Keratinocyte (primary cell): ENCODE measurements around the gene C16orf96. TPM values are rescaled to one million over a fixed set of nuclear protein-coding genes. Genes with fewer than 3 reads are reported as not detected.
A peak's percentile ranks its signal among the peaks of the same experiment; 100 is the strongest.

Experiments
- DNase-seq: peaks from one replicate; pipeline ENCODE4 v3.0.0-alpha.2; 2011; ENCODE audit warnings: low read depth, missing footprints, low spot score
- FAIRE-seq: peaks from 2 replicates; lab custom pipeline; 2011; peaks lifted over from hg19 to GRCh38; lab: Jason Lieb, UNC
- H2AFZ ChIP-seq: 2 replicates; pipeline ENCODE4 v1.6.0; 2012; ENCODE audit warnings: low read length, control low read depth, inconsistent platforms; ENCODE audit not compliant: control insufficient read depth
- H3K27ac ChIP-seq: 2 replicates; pipeline ENCODE4 v1.5.1; 2011; ENCODE audit warnings: low read length; ENCODE audit not compliant: control insufficient read depth, insufficient read depth
- H3K27me3 ChIP-seq: 3 replicates; pipeline ENCODE4 v1.6.0; 2011; ENCODE audit warnings: low read length; ENCODE audit not compliant: control insufficient read depth, insufficient read depth; ENCODE audit errors: extremely low read depth
- H3K36me3 ChIP-seq, 2 experiments: 2 replicates in 1 of 2; 3 replicates in 1 of 2; pipeline ENCODE4 v1.5.1; 2011; ENCODE audit warnings: low read length in 2 of 2, mild to moderate bottlenecking in 1 of 2; ENCODE audit not compliant: control insufficient read depth in 2 of 2, insufficient read depth in 2 of 2; ENCODE audit errors: extremely low read depth in 1 of 2
- H3K4me1 ChIP-seq: 3 replicates; pipeline ENCODE4 v1.5.1; 2011; ENCODE audit warnings: low read length; ENCODE audit not compliant: control insufficient read depth, insufficient read depth; ENCODE audit errors: extremely low read depth
- H3K4me2 ChIP-seq: 3 replicates; pipeline ENCODE4 v1.6.0; 2011; ENCODE audit warnings: low read depth, low read length; ENCODE audit not compliant: control insufficient read depth, insufficient read depth; ENCODE audit errors: extremely low read depth
- H3K4me3 ChIP-seq, 3 experiments: fragments of 200-600 bp in 1 of 3; sonication (generic) in 1 of 3; 2 replicates in 2 of 3; 3 replicates in 1 of 3; pipeline ENCODE4 v1.5.1; 2011 to 2016; ENCODE audit warnings: low read length in 3 of 3, mild to moderate bottlenecking in 3 of 3, control low read depth in 2 of 3, inconsistent platforms in 1 of 3, low read depth in 1 of 3, mixed read lengths in 1 of 3, mixed run types in 1 of 3, moderate library complexity in 1 of 3; ENCODE audit not compliant: control insufficient read depth in 2 of 3, insufficient read depth in 2 of 3; ENCODE audit errors: extremely low read depth in 1 of 3
- H3K79me2 ChIP-seq: 2 replicates; pipeline ENCODE4 v1.6.0; 2012; ENCODE audit warnings: low read length; ENCODE audit not compliant: control insufficient read depth, insufficient read depth
- H3K9ac ChIP-seq: 3 replicates; pipeline ENCODE4 v1.6.0; 2011; ENCODE audit warnings: low read length; ENCODE audit not compliant: control insufficient read depth, insufficient read depth; ENCODE audit errors: extremely low read depth
- H3K9me1 ChIP-seq: 3 replicates; pipeline ENCODE4 v1.6.0; 2011; ENCODE audit warnings: low read length; ENCODE audit not compliant: control insufficient read depth, insufficient read depth; ENCODE audit errors: extremely low read depth
- H3K9me3 ChIP-seq: 2 replicates; pipeline ENCODE4 v1.5.1; 2012; ENCODE audit warnings: low read depth, low read length; ENCODE audit not compliant: control insufficient read depth
- H4K20me1 ChIP-seq: 3 replicates; pipeline ENCODE4 v1.6.0; 2011; ENCODE audit warnings: low read length; ENCODE audit not compliant: control insufficient read depth, insufficient read depth; ENCODE audit errors: extremely low read depth
- CTCF ChIP-seq, 3 experiments: IDR thresholded peaks in 1 of 3; conservative IDR thresholded peaks in 1 of 3; optimal IDR thresholded peaks in 1 of 3; 2 replicates in 2 of 3; 3 replicates in 1 of 3; pipeline versions ENCODE3 to v1.5.1; 2011; ENCODE audit warnings: low read length in 3 of 3, mild to moderate bottlenecking in 3 of 3, moderate library complexity in 2 of 3, control low read depth in 1 of 3, inconsistent platforms in 1 of 3; ENCODE audit not compliant: insufficient read depth in 2 of 3; ENCODE audit errors: extremely low read depth in 1 of 3
- EZH2 ChIP-seq: IDR thresholded peaks from one replicate; pipeline ENCODE4 v1.6.1; 2012; ENCODE audit warnings: inconsistent platforms, mild to moderate bottlenecking, low read length, moderate library complexity
- dilution Hi-C: fragments of 300-500 bp; cut with MboI; formaldehyde crosslinking; loops from one replicate; pipeline ENCODE4 v1.7.0; 2020; ENCODE audit warnings: low sequenced_read_pairs; ENCODE audit not compliant: extremely low pct_ligation_motif_present
- polyA plus RNA-seq, 5 experiments: library from polyadenylated mRNA; depleted of rRNA in 3 of 5; stranded (reverse) in 3 of 5; stranded (forward) in 1 of 5; unstranded in 1 of 5; fragments of >200 nt; gene quantifications; 1 replicate in 1 of 5; 2 replicates in 3 of 5; 3 replicates in 1 of 5; pipeline versions ENCODE4 v1.2.1 to v1.2.3, GENCODE V29; 2011 to 2012; ENCODE audit warnings: missing spikeins in 2 of 5, low read depth in 1 of 5, low replicate concordance in 1 of 5

Gene C16orf96
- polyA plus RNA-seq, 1 donor (not counting 4 experiments of a cell fraction or from before 2014, with no cell fraction given): not detected

DNA sequence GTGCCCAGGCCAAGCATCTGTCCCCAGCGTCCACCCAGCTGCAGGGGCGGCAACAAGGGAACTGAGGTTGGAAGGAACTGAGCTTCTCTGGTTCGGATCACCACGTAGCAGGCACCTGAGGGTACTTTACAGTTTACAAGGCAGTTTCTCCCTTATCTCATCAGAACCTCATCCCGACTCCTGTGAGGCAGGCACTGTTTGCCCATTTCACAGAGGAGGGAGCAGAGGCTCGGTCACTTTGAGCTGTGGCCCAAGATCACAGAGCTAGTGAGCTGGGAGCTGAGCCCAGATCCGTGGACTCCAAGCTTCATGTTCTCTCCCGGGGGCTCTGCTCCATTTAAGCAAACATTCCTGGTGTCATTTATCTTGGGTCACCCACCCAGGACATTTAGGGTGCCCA, 43.4 kb downstream of the C16orf96 start:
- dilution Hi-C loops: no loop called here
- H2AFZ ChIP-seq: no peak overlapping the region
- H3K4me2 ChIP-seq: no peak overlapping the region
- H3K27ac ChIP-seq: no peak overlapping the region
- no peak for FAIRE-seq
- H3K9me1 ChIP-seq: no peaks in the 10 kb centered on the region
- no peaks in the 10 kb centered on the region for H3K79me2 ChIP-seq
- peaks cover 14% of the 10 kb centered on the region for H3K27me3 ChIP-seq
- H3K4me1 ChIP-seq: peaks cover 14% of the 10 kb centered on the region
- H3K4me3 ChIP-seq: no peak overlapping the region
- no peaks in the 10 kb centered on the region for H4K20me1 ChIP-seq
- no peak for TF ChIP-seq EZH2
- no peak for DNase-seq
- H3K9ac ChIP-seq: no peak overlapping the region
- H3K9me3 ChIP-seq: no peaks in the 10 kb centered on the region
- no peaks in the 10 kb centered on the region for H3K36me3 ChIP-seq

DNA sequence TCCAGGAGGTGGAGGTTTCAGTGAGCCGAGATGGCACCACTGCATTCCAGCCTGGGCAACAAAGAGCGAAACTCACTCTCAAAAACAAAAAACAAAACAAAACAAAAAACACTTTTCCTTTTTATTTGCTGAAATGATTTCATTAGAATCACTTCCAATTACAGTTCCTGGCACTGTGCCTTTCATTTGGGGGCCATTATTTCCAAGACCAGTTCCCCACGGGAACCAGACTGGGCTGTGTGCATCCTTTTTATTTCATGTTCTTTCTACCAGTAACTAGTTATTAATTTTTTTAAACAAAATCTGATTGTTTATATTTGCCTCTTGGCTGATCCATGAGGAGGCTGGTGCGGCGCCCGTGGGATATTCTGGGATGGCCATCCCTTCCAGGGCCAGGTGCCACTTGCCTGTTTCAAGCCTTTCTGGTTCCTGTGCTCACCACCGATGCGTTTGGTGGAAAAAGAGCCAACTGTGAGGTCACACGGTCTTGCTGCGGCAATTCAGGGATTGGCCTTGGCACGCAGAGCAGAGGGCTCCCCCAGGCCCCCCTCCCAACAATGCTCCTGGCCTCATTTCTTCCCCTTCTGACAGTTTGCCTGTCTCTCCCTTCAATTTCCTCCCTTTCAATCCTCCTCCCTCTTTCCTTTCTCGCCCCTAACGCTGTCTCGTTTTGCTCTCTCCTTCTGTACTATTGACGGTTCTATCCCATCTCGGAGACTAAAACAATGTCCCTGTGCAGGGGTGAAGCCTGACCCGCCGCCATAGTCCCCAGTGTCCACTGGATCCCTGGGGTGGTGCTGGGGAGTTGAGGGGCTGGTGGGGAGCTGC, 45.1 kb downstream of the C16orf96 start:
- peaks cover 14% of the 10 kb centered on the region for H3K27me3 ChIP-seq
- FAIRE-seq: no peak
- dilution Hi-C loops: no loop called here
- H3K9me1 ChIP-seq: no peaks in the 10 kb centered on the region
- H4K20me1 ChIP-seq: no peaks in the 10 kb centered on the region
- no peaks in the 10 kb centered on the region for H3K79me2 ChIP-seq
- no peak overlapping the region for H3K4me3 ChIP-seq
- H2AFZ ChIP-seq: peak overlapping the region; percentile 58
- H3K27ac ChIP-seq: no peak overlapping the region
- DNase-seq: no peak
- no peaks in the 10 kb centered on the region for H3K36me3 ChIP-seq
- TF ChIP-seq EZH2 (no peak), CTCF (optimal IDR thresholded peaks at IDR 0.05 in 1 of 3, IDR thresholded peaks at IDR 0.05 in 1 of 3, conservative IDR thresholded peaks at IDR 0.05 in 1 of 3; ENCODE audit: extremely low read depth in 1 of 3, insufficient read depth in 2 of 3, low read length in 3 of 3) (no peak)
- peak overlapping the region; percentile 54 for H3K4me2 ChIP-seq
- no peak overlapping the region for H3K9ac ChIP-seq
- H3K4me1 ChIP-seq: peaks cover 14% of the 10 kb centered on the region
- no peaks in the 10 kb centered on the region for H3K9me3 ChIP-seq
